C4-2B (cell line): ENCODE data around the gene LRP1B.

ENCODE experiments used
- CTCF ChIP-seq: fragments of 450-650 bp; conservative IDR thresholded peaks from 2 replicates; pipeline ENCODE4 v1.5.1; 2017; ENCODE audit warnings: mild to moderate bottlenecking
- ZFX ChIP-seq: fragments of 450-650 bp; IDR thresholded peaks from 2 replicates; pipeline ENCODE4 v1.6.1; 2017

- TF ChIP-seq CTCF: no peak
- TF ChIP-seq ZFX: no peak
Measured at GRCh38 chr2:140627885-140628284, 1502.9 kb downstream of the LRP1B start.
